ENCODE measurements around the gene VTI1A. TPM values are rescaled to one million over a fixed set of nuclear protein-coding genes. Genes with fewer than 3 reads are reported as not detected.

Gene VTI1A
- total and polyA plus RNA-seq, 2 of the 4 experiments (the other 2 are of a cell fraction): 9.7 to 24.9 TPM

GRCh38 chr10:112532956-112533355 lies 85.9 kb downstream of the VTI1A start:
- TF ChIP-seq BHLHE40 (IDR thresholded peaks at IDR 0.05; ENCODE audit: low read depth, low read length) (no peak), USF2 (IDR thresholded peaks at IDR 0.05; ENCODE audit: low read depth, low read length) (no peak), MAZ (IDR thresholded peaks at IDR 0.05; ENCODE audit: borderline replicate concordance, low read depth, low read length) (no peak), SMC3 (IDR thresholded peaks at IDR 0.05; ENCODE audit: low read depth, low read length) (no peak), FOS (IDR thresholded peaks at IDR 0.05; ENCODE audit: low read depth, low read length) (no peak), NFE2L2 (IDR thresholded peaks at IDR 0.05; ENCODE audit: low read depth, low read length) (no peak)
- H2BK120ac ChIP-seq (ENCODE audit: low read depth, low read length): no peak overlapping the region
- no peak overlapping the region for H3K27ac ChIP-seq (ENCODE audit: insufficient read depth, low read length)
- no peak overlapping the region for H3K4me3 ChIP-seq (ENCODE audit: insufficient read depth, low read depth, low read length)
- H3K56ac ChIP-seq (ENCODE audit: extremely low read depth, insufficient read depth, low read length): no peak overlapping the region
- no CpG with 5 or more reads among the region's 2 CpGs for WGBS, 2 experiments (ENCODE audit: extremely low coverage in 2 of 2, insufficient read length in 1 of 2)
- H4K91ac ChIP-seq (ENCODE audit: insufficient read depth, low read depth, low read length): no peak overlapping the region
- H2BK20ac ChIP-seq (ENCODE audit: low read depth, low read length): no peak overlapping the region
- no peak for DNase-seq
- H3K4me2 ChIP-seq (ENCODE audit: low read depth, low read length): no peak overlapping the region
- ChIA-PET CTCF (interaction anchor here (0.6 to 1.1 kb wide), 3 partner anchors 9 to 27 kb away, joined by 3 read pairs; no protein-coding TSS in a partner anchor), POLR2A (ENCODE audit: unreplicated experiment) (no interaction called here)
- no peak overlapping the region for H3K18ac ChIP-seq (ENCODE audit: low read depth, low read length)
- H2AK5ac ChIP-seq (ENCODE audit: low read depth, low read length): no peak overlapping the region
- intact Hi-C loops (cut with micrococcal nuclease) (no loop called here), in situ Hi-C loops (cut with MboI; ENCODE audit: low sequenced_read_pairs) (no loop called here), dilution Hi-C loops (cut with HindIII; ENCODE audit: low sequenced_read_pairs, unreplicated experiment) (no loop called here)
- H2AFZ ChIP-seq (replicated peaks; ENCODE audit: low read length, poor library complexity): no peak overlapping the region
- BruUV-seq (replicated peaks): no TSS peak
- ATAC-seq (ENCODE audit: low read depth): no peak
- H3K27me3 ChIP-seq (ENCODE audit: control insufficient read depth, insufficient read depth, low read length): no peaks in the 10 kb centered on the region
- H3K4me1 ChIP-seq (ENCODE audit: control insufficient read depth, insufficient read depth, low read length): peaks cover 4% of the 10 kb centered on the region; the same call in 1 of the 2 replicates
- H3K23ac ChIP-seq (ENCODE audit: low read depth, low read length): no peak overlapping the region
- H2BK5ac ChIP-seq (ENCODE audit: low read depth, low read length, poor library complexity, severe bottlenecking): no peak overlapping the region
- no peaks in the 10 kb centered on the region for H4K20me1 ChIP-seq (ENCODE audit: insufficient read depth, low read length)
- H3K14ac ChIP-seq (replicated peaks; ENCODE audit: low read depth, low read length): no peak overlapping the region
- no peak overlapping the region for H2BK15ac ChIP-seq (ENCODE audit: low read depth, low read length)
- H3K79me1 ChIP-seq (ENCODE audit: low read depth in 1 of 2, low read length in 2 of 2): no peaks in the 10 kb centered on the region
- 0 out of 2 replicates have a peak, but pooled peaks cover 1% of the 10 kb centered on the region for H3K36me3 ChIP-seq (ENCODE audit: control insufficient read depth, insufficient read depth, low read length)
- H3K9ac ChIP-seq (ENCODE audit: low read depth, low read length): no peak overlapping the region
- H3K4ac ChIP-seq (ENCODE audit: low read depth, low read length): no peak overlapping the region
- H3K9me3 ChIP-seq (ENCODE audit: control insufficient read depth, insufficient read depth, low read length): no peaks in the 10 kb centered on the region
- H4K5ac ChIP-seq (ENCODE audit: low read depth, low read length): no peak overlapping the region
- H3K9me1 ChIP-seq (ENCODE audit: insufficient read depth, low read length): no peaks in the 10 kb centered on the region
- H2AK9ac ChIP-seq (replicated peaks; ENCODE audit: low read depth, low read length, poor library complexity): no peak overlapping the region
- no peak overlapping the region for H4K8ac ChIP-seq (ENCODE audit: low read depth in 2 of 2, low read length in 2 of 2)

All from IMR-90 (cell line).